Measurements from ENCODE around the gene BFSP1.

The BFSP1 gene

DNA sequence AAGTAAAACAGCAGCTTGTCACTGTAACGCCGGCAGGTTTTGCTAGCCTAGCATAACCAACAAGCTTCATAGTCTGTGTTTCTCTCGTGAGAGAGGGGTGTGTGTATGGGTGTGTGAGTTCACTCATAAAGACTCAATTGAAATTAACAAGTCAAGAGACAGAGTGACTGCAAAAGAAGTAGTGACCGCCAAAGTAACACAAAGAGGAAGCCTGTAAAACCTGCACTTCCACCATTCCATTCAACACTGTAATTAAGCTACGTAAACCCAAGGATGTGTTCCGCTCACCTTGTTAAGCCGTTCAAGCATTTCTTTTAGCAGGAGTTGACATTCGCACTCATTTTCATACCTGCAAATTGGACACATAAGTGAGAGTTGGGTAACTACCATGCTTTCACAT, 6.6 kb downstream of the BFSP1 start:
- DNase-seq (ENCODE audit: insufficient read length, low spot score) (no peak), FAIRE-seq (no peak)

- no peak for FAIRE-seq
Observed at GRCh38 chr20:17523326-17523725, 7.9 kb downstream of the BFSP1 start.

DNA sequence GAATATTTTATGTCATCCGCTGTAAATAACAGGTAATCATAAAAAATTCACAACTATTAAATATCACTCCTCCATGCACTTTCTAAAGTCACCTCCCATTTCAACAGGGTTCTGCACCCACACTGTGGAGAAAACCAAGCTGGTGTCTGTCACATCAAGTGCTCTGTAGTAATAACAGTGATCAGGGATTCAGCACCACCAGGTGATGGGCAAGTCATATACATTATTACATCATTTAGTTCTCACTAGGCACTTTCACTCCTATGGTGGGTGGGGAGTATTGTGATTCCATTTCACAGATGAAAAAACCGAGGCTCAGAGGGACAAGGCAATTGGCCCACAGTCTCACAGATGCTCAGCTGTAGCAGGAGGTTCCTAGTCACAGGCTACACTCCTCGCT, 8.7 kb downstream of the BFSP1 start:
- FAIRE-seq (no peak), DNase-seq (ENCODE audit: insufficient read length, low spot score) (no peak)

More at GRCh38 chr20:17523326-17523725, 7.9 kb downstream of the BFSP1 start:
- no peak for DNase-seq (ENCODE audit: insufficient read length, low spot score)

DNA sequence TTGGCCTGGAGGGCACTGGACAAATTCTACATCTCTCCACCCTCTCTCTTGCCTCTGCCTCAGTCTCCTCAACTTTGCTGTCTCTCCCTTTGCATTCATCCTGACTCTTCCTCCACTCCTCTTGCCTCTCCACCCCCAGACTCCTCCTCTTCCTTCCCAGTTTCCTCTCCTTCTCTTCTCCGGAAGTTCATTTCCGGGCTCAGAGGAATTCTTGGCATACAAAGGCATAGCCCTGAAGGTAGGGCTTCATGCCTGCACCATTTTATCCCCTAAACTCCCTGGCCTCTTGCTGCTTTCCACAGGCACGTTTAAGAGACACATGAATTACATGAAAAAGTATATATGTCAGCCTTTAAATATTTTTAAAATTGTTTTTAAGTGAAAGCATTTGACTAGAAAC, 10.6 kb downstream of the BFSP1 start:
- no peak for FAIRE-seq

DNA sequence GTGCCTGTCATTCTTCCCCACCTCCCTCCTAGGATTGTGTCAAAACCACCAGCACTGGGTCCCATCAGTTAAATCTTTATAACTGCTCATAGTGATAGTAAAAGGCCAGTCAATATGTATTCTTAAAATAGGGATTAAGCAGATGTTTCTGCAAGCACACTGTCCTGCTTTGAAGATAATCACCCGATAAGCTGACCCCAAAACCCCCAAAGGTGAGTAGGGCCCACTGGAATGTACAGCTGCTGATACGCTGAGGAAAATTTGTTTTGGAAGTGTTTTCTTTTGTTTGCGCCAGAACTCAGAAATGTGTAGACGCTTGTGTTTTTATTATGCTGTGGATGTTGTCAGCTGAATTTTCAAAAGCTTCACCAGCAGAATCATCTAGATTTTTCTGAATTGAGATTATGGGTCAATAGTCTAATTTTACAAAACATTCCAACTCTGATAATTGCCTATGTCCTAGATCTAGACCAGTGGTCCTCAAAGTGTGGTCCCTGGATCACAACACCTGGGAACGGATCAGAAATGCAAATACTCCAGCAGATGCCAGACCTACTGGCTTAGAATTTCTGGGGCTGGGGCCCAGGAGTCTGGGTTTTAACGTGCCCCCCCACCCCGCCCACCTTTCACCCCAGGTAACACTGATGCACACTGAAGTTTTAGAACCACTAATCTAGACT, 11.4 kb downstream of the BFSP1 start:
- no peak for FAIRE-seq
- no peak for DNase-seq (ENCODE audit: insufficient read length, low spot score)

More for the DNA sequence above, 10.6 kb downstream of the BFSP1 start:
- DNase-seq (ENCODE audit: insufficient read length, low spot score), result no peak

GRCh38 chr20:17518339-17519052, 12.7 kb downstream of the BFSP1 start:
- DNase-seq (ENCODE audit: insufficient read length, low spot score) (no peak), FAIRE-seq (no peak)

GRCh38 chr20:17515053-17515452, 16.1 kb downstream of the BFSP1 start:
- FAIRE-seq (no peak), DNase-seq (ENCODE audit: insufficient read length, low spot score) (no peak)

DNA sequence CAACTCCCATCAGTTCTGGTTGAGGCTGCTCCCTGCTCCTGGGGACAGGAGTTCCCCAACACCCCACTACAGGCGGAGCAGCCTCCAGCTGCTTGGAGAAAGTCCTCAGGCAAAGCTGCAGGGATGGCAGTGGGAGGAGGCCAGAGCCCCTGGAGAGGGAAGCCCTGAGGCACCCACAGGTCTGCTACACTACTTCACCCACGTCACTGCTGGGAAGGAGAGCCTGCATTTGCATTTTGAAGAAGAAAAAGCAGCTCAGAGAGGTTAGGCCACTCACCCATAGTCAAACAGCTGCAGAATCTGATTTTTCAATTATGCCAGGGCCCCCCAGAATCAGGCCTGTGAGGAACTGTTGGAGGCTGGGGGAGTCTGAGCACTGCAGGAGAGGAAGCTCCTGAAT, 17.2 kb downstream of the BFSP1 start:
- DNase-seq (ENCODE audit: insufficient read length, low spot score) (no peak), FAIRE-seq (no peak)

DNA sequence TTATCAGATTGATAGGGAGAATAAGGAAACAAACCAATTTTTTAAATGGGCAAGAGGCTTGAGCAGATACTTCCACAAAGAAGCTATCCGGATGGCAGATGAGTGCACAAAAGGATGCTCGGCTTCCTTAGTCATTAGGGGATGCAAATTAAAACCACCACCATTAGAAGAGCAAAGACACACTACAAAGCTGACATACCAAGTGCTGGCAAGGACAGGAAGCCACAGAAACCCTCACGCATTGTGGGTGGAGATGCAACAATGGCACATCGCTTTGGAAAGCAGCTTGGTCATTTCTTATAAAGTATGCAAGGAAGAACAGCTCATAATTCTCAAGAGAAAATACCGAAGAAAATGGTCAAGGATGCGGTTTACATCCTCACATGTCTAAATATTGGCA, 19.8 kb downstream of the BFSP1 start:
- no peak for FAIRE-seq
- DNase-seq (ENCODE audit: insufficient read length, low spot score), result no peak

DNA sequence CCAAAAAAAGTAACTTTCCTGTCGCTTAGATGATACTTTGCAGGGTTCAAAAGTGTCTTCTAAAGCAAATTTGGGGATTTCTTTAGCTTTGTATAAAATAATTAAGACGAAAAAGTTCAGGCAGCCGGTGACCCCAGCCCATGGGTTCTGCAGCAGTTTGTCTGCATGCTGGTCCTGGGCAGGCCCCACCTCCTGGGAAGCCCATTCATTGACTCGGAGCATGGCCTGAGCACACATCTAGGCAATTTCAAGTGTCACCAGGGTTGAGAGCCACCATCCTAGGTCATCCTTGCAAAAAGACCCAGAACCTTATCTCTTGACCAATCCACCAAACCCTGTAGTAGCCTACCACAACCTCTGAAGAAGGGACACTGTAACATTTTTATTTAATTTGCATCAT, 20.6 kb downstream of the BFSP1 start:
- no peak for FAIRE-seq
- no peak for DNase-seq (ENCODE audit: insufficient read length, low spot score)

- FAIRE-seq, result no peak
- no peak for DNase-seq (ENCODE audit: insufficient read length, low spot score)
Observed at GRCh38 chr20:17508756-17509155, 22.4 kb downstream of the BFSP1 start.

- FAIRE-seq (no peak), DNase-seq (ENCODE audit: insufficient read length, low spot score) (no peak)
Observed at GRCh38 chr20:17507531-17507930, 23.6 kb downstream of the BFSP1 start.

- FAIRE-seq (no peak), DNase-seq (ENCODE audit: insufficient read length, low spot score) (no peak)
Observed at GRCh38 chr20:17507032-17507431, 24.1 kb downstream of the BFSP1 start.

DNA sequence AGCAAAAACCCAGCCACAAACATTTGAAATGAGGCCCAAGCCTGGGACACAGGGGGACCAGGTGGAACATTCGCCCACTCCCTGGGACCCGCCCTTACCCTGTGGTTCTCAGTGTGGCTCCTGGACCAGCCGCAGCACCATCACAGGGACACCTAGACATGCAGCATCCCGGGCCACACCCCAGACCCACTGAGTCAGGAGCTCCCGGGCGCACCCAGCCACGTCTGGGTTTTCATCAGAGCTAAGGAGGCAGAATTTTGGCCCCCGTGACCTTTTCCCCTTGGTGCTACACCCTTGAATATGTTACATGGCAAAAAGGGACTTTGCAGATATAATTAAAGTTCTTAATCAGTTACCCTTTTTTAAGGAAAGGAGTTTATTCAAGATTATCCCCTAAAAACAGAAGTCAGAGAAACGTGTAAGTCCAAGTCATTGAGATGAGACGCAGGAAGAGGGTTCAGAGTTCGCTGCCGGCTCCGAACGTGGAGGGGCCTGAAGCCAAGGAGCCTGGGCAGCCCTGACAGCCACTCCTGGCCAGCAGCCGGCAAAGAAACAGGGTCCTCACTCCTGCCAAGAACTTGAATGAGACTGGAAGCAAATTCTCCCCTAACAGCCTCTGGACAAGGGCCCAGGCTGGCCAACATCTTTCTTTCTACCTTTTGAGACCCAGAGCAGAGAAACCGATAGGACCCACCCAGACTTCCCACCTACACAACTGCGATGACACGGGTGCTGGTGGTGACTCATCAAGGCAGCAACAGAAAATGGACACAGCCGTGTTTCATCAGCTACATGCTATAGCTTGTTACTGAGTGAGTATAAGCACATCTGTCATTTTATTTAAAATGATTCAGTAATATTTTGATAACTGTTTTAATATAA, 25.3 kb downstream of the BFSP1 start:
- DNase-seq (ENCODE audit: insufficient read length, low spot score) (no peak), FAIRE-seq (no peak)

DNA sequence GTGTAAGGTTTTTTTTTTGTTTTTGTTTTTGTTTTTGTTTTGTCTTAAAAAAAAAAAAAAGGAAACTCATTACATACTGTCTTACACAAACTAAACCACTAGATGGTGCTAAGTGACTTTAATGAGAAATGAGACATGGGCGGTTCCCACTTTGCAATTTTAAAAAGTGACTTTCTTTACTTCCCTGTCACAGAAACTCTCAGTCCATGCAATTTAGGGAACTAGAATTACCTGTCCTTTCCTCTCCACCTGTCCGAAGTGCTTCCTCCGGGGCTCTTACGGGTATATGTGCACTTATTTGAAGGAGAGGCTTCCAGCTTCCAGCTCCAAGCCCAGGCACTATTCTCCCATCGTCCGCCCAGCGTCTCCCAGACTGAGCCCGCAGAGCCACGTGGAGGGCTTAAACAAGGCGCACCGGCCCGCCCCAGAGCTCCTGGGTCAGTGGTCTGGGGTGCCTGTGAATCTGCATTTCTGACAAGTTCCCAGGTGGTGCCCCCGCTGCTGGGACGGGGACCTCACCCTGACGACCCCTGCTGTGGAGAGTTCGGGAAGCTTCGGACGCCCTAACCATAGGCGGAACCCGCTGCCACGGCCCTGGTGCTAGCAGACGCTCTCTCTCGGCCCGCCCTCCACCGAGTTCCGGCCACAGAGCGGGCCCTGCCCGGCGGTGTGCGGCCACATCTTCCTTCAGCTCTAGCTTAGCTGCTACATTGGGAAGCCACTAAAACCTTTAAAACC, 26.1 kb downstream of the BFSP1 start:
- peak; percentile 95 for FAIRE-seq
- peak; percentile 30 for DNase-seq (ENCODE audit: insufficient read length, low spot score)

DNA sequence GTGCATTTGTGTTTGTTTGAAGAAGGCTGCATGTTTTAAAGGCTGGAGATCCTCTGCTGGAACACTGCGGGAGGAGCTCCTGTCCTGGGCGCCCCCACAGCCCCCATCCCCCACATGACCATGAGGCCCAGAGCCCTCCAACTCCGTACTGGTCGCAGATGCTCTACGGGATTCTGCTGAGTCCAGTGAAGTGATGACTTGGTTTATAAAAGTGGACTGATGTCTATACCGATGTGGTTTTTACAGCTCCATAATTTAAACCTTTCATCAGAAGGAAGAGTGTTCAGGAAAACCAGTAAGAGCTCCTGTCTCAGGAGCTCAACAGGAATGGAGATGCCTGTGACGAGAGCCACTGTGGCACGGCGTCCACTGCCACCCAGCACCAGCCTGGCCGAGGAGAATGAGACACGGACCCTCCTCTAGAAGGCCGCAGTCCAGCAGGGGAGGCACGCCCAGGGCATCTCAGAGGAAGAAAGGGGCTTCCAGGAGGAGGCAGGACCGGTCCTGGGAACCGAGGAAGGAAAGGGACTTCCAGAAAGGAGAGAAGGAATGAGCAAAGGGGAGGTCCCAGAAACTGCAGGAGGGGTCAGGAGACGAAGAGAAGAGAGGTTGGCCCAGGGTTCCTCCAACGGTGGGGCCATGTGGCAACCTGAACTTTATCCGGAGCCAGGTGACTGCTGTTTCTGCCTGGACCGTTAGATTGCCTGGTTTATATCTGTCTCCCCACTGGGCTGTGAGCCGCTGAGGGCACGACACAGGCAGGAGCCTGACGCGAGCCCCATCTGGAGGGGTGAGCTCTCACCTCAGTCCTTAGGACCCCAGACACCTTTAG, 26.9 kb downstream of the BFSP1 start:
- DNase-seq (ENCODE audit: insufficient read length, low spot score) (no peak), FAIRE-seq (no peak)

DNA sequence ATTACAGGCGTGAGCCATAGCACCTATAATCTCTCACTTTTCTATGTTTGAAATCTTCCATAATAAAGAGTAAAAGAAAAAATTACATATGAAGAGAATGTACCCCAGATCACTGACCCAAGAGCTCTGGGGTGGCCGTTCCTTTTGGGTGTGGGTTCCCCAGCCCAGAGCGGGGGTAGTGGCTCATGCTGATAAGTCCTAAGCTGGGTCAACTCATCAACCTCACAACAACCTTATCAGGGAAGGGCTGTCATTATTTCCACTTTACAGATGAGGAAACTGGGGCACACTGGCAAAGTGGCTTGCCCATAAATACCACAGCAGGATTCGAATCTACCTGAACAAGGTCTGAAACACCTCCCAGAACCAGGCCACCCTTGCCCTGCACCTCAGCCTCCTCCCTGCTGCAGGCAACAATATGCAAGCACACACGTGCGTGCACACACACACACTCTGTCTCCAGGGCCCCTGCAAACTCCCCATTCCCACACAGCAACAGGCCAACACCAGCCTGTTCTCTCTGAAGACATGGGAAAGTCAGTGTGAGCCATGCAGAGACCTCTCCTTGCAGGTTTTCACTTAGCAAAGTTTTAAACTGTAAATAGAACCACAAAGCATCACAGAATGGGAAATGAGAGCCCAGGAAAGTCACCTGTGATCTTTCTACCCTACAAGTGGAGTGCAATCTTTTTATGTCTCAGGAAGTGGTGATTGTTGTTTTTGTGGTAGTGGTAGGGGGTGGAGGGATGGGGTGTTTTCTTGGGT, 27.7 kb downstream of the BFSP1 start:
- FAIRE-seq (no peak), DNase-seq (ENCODE audit: insufficient read length, low spot score) (no peak)

DNA sequence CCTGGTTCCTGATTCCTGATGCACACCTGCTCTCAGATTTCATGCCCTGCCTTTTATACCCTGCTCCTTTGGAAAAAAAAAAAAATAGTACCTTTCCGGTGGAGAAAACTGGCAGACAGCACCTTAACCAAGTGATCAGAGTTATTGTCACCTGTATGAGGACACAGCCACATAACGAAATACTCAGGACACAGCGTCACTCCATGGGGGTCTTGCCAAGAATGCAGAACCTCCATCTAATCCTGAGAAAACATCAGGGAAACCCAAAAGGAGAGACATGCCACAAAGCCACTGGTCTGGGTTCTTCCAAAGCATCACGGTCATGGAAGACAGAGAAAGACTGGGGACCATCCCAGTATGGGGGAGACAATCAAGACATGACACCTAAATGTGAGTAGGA, 29.1 kb downstream of the BFSP1 start:
- FAIRE-seq (no peak), DNase-seq (ENCODE audit: insufficient read length, low spot score) (no peak)

GRCh38 chr20:17501701-17502100, 29.5 kb downstream of the BFSP1 start:
- no peak for FAIRE-seq
- DNase-seq (ENCODE audit: insufficient read length, low spot score), result no peak

Measured in GM19239 (cell line).